BE2C (cell line): ENCODE data around the gene MSL1.

Experiments
- DNase-seq: peaks from one replicate; pipeline ENCODE4 v3.0.0-alpha.2; 2020
- H3K27me3 ChIP-seq: fragments of 250-450 bp; sonication (Bioruptor Pico); 2 replicates; pipeline ENCODE4 v1.5.1; 2020; ENCODE audit warnings: mild to moderate bottlenecking
- H3K36me3 ChIP-seq: fragments of 250-450 bp; sonication (Bioruptor Pico); 2 replicates; pipeline ENCODE4 v1.5.1; 2020; ENCODE audit warnings: mild to moderate bottlenecking
- H3K4me1 ChIP-seq: fragments of 250-450 bp; sonication (Bioruptor Pico); 2 replicates; pipeline ENCODE4 v1.5.1; 2020
- H3K4me3 ChIP-seq: 2 replicates; pipeline ENCODE4 v1.5.1; 2011; ENCODE audit warnings: low read depth, low read length
- H3K9me3 ChIP-seq: fragments of 250-450 bp; sonication (Bioruptor Pico); 2 replicates; pipeline ENCODE4 v1.5.1; 2020
- CTCF ChIP-seq: IDR thresholded peaks from 2 replicates; pipeline ENCODE4 v1.5.1; 2012; ENCODE audit warnings: mild to moderate bottlenecking, low read depth, low read length

MSL1 gene

GRCh38 chr17:40107522-40108174 is 14.1 kb upstream of the MSL1 start:
- Histone ChIP-seq H3K4me1 (peaks cover 28% of the 10 kb centered on the region), H3K36me3 (no peaks in the 10 kb centered on the region), H3K4me3 (no peak overlapping the region), H3K27me3 (no peaks in the 10 kb centered on the region), H3K9me3 (no peaks in the 10 kb centered on the region)
- DNase-seq, result no peak
- TF ChIP-seq CTCF, result no peak

GRCh38 chr17:40108970-40109824 is 12.6 kb upstream of the MSL1 start:
- no peak for DNase-seq
- no peaks in the 10 kb centered on the region for H3K9me3 ChIP-seq
- TF ChIP-seq CTCF, result peak; percentile 37
- no peaks in the 10 kb centered on the region for H3K36me3 ChIP-seq
- no peak overlapping the region for H3K4me3 ChIP-seq
- H3K27me3 ChIP-seq, result no peaks in the 10 kb centered on the region
- H3K4me1 ChIP-seq, result peaks cover 37% of the 10 kb centered on the region

- peak; percentile 67 for DNase-seq
- H3K36me3 ChIP-seq, result no peaks in the 10 kb centered on the region
- no peaks in the 10 kb centered on the region for H3K27me3 ChIP-seq
- no peaks in the 10 kb centered on the region for H3K9me3 ChIP-seq
- no peak overlapping the region for H3K4me3 ChIP-seq
- peaks cover 37% of the 10 kb centered on the region for H3K4me1 ChIP-seq
- TF ChIP-seq CTCF, result no peak
These were observed 11.5 kb upstream of the MSL1 start for GRCh38 chr17:40110026-40110845.

- peaks cover 37% of the 10 kb centered on the region for H3K4me1 ChIP-seq
- TF ChIP-seq CTCF, result peak; percentile 84
- no peaks in the 10 kb centered on the region for H3K27me3 ChIP-seq
- no peaks in the 10 kb centered on the region for H3K36me3 ChIP-seq
- no peaks in the 10 kb centered on the region for H3K9me3 ChIP-seq
- peak; percentile 89 for DNase-seq
- H3K4me3 ChIP-seq, result peak overlapping the region; percentile 22
These were observed 10.3 kb upstream of the MSL1 start for GRCh38 chr17:40111221-40112128.

- Histone ChIP-seq H3K27me3 (no peaks in the 10 kb centered on the region), H3K4me1 (peaks cover 37% of the 10 kb centered on the region), H3K9me3 (no peaks in the 10 kb centered on the region), H3K36me3 (no peaks in the 10 kb centered on the region), H3K4me3 (no peak overlapping the region)
- no peak for TF ChIP-seq CTCF
- DNase-seq, result no peak
These were observed 9.5 kb upstream of the MSL1 start for GRCh38 chr17:40112191-40112711.
